Keratinocyte (primary cell): ENCODE results near the gene TLCD3B.

Source experiments
- CTCF ChIP-seq, 3 experiments: IDR thresholded peaks in 1 of 3; conservative IDR thresholded peaks in 1 of 3; optimal IDR thresholded peaks in 1 of 3; 2 replicates in 2 of 3; 3 replicates in 1 of 3; pipeline versions ENCODE3 to v1.5.1; 2011; ENCODE audit warnings: low read length in 3 of 3, mild to moderate bottlenecking in 3 of 3, moderate library complexity in 2 of 3, control low read depth in 1 of 3, inconsistent platforms in 1 of 3; ENCODE audit not compliant: insufficient read depth in 2 of 3; ENCODE audit errors: extremely low read depth in 1 of 3
- EZH2 ChIP-seq: IDR thresholded peaks from one replicate; pipeline ENCODE4 v1.6.1; 2012; ENCODE audit warnings: inconsistent platforms, mild to moderate bottlenecking, low read length, moderate library complexity

- peak; percentile 67 to 87 (median 69) for TF ChIP-seq CTCF (optimal IDR thresholded peaks at IDR 0.05 in 1 of 3, IDR thresholded peaks at IDR 0.05 in 1 of 3, conservative IDR thresholded peaks at IDR 0.05 in 1 of 3; ENCODE audit: extremely low read depth in 1 of 3, insufficient read depth in 2 of 3, low read length in 3 of 3)
- TF ChIP-seq EZH2 = no peak
Observed at GRCh38 chr16:30068750-30069610, 37.9 kb upstream of the TLCD3B start.
